Osteoblast (primary cell): Measurements from ENCODE around the gene GFPT2. TPM values are rescaled to one million over a fixed set of nuclear protein-coding genes. Genes with fewer than 3 reads are reported as not detected.

Source experiments
- DNase-seq: peaks from one replicate; pipeline ENCODE4 v3.0.0; 2011; ENCODE audit warnings: low spot score, mixed read lengths; ENCODE audit not compliant: insufficient read length; ENCODE audit errors: missing footprints
- H2AFZ ChIP-seq: 2 replicates; pipeline ENCODE4 v1.6.0; 2011; ENCODE audit warnings: mild to moderate bottlenecking, low read length
- H3K27ac ChIP-seq: 2 replicates; pipeline ENCODE4 v1.5.1; 2011; ENCODE audit warnings: mild to moderate bottlenecking, low read depth, low read length, moderate library complexity
- H3K27me3 ChIP-seq: 2 replicates; pipeline ENCODE4 v1.6.0; 2012; ENCODE audit warnings: mild to moderate bottlenecking, control low read depth, inconsistent platforms, low read length, moderate library complexity; ENCODE audit not compliant: insufficient read depth
- H3K36me3 ChIP-seq: 2 replicates; pipeline ENCODE4 v1.5.1; 2011; ENCODE audit warnings: mild to moderate bottlenecking, low read length, control low read depth, moderate library complexity; ENCODE audit not compliant: insufficient read depth
- H3K4me1 ChIP-seq: 2 replicates; pipeline ENCODE4 v1.5.1; 2011; ENCODE audit warnings: mild to moderate bottlenecking, low read length, control low read depth, moderate library complexity; ENCODE audit not compliant: insufficient read depth
- H3K4me2 ChIP-seq: 2 replicates; pipeline ENCODE4 v1.6.0; 2011; ENCODE audit warnings: mild to moderate bottlenecking, low read length; ENCODE audit not compliant: insufficient read depth
- H3K4me3 ChIP-seq: fragments of 200-600 bp; sonication (generic); 3 replicates; pipeline ENCODE4 v1.5.1; 2012; ENCODE audit warnings: mild to moderate bottlenecking, low read length, inconsistent platforms; ENCODE audit not compliant: insufficient read depth
- H3K79me2 ChIP-seq: 2 replicates; pipeline ENCODE4 v1.6.0; 2012; ENCODE audit warnings: mild to moderate bottlenecking, low read length, control low read depth, inconsistent platforms; ENCODE audit not compliant: insufficient read depth
- H3K9me3 ChIP-seq: 2 replicates; pipeline ENCODE4 v1.5.1; 2011; ENCODE audit warnings: low read depth, low read length, control low read depth
- H4K20me1 ChIP-seq: 2 replicates; pipeline ENCODE4 v1.6.0; 2012; ENCODE audit warnings: mild to moderate bottlenecking, low read length, control low read depth; ENCODE audit not compliant: insufficient read depth
- total RNA-seq: library from RNA; depleted of rRNA; stranded (reverse); fragments of >200 nt; gene quantifications from 2 replicates; pipeline ENCODE4 v1.2.3, GENCODE V29; 2012
- TF ChIP-seq, protein P1 (sequence below): IDR thresholded peaks from 2 replicates; pipeline ENCODE4 v1.5.1; 2011; ENCODE audit warnings: mild to moderate bottlenecking, low read depth, low read length, moderate library complexity; ENCODE audit errors: extremely low read depth

GFPT2 gene
- total RNA-seq, 1 donor, result 30.4 TPM

DNA sequence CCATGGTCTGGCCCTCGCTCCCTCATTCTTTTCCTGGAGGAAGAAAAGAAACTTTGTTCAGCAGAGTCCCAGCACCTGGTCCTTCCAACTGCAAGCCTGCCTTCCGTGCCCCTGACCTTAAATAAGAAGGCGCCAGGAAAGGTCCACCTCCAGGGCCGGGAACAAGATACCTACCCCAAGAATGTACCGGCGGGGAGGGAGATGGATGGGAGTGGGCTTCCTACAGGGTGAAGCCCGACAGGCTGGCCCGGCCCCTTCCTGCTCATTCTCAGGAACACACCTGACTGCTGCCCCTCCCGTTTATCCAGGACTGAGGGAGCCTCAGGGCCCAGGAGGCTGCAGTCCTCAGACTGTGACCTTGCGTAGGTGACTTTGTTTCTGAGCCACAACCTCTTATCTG is 27.3 kb upstream of the GFPT2 start:
- Histone ChIP-seq H3K4me3 (no peak overlapping the region), H3K27me3 (no peaks in the 10 kb centered on the region), H3K27ac (no peak overlapping the region), H3K9me3 (no peaks in the 10 kb centered on the region), H3K4me1 (no peaks in the 10 kb centered on the region), H3K4me2 (no peak overlapping the region), H2AFZ (no peak overlapping the region), H3K36me3 (no peaks in the 10 kb centered on the region), H4K20me1 (no peaks in the 10 kb centered on the region), H3K79me2 (no peaks in the 10 kb centered on the region)
- peak; percentile 13 for DNase-seq
- TF ChIP-seq, protein P1, sequence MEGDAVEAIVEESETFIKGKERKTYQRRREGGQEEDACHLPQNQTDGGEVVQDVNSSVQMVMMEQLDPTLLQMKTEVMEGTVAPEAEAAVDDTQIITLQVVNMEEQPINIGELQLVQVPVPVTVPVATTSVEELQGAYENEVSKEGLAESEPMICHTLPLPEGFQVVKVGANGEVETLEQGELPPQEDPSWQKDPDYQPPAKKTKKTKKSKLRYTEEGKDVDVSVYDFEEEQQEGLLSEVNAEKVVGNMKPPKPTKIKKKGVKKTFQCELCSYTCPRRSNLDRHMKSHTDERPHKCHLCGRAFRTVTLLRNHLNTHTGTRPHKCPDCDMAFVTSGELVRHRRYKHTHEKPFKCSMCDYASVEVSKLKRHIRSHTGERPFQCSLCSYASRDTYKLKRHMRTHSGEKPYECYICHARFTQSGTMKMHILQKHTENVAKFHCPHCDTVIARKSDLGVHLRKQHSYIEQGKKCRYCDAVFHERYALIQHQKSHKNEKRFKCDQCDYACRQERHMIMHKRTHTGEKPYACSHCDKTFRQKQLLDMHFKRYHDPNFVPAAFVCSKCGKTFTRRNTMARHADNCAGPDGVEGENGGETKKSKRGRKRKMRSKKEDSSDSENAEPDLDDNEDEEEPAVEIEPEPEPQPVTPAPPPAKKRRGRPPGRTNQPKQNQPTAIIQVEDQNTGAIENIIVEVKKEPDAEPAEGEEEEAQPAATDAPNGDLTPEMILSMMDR, result no peak

DNA sequence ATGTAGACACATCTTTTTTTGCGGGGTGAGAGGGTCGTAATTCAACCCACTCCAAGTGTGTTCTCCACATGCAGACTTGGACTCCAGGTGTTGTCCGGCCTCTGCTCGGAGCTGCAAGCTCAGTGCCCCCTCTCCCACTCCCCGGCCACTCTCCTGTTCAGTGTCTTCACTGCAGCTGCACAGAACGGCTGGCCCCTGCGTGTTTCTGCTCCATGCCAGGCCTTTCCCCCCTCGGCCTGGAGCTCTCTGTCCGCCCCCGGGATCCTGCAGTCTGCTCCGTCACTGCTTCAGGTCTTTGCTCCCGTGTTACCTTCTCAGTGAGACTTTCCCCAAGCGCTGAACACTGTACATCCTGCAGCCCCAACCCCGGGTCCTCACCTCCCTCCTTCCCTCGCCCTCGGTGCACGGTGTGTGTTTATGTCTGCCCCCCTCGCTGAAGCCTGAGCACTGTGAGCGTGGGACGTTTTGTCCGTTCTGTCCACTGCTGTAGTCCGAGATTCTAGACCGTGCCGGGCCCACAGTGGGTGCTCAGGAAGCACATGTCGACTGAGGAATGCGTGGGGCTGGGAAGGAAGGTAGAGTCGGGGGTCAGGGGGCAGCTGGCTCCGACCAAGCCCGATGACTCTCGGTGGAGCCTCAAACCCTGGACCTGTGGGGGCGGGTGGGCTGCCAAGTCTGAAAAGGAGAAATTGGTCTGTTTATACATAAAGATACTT is 26.4 kb upstream of the GFPT2 start:
- no peaks in the 10 kb centered on the region for H3K36me3 ChIP-seq
- H3K4me1 ChIP-seq, result no peaks in the 10 kb centered on the region
- no peaks in the 10 kb centered on the region for H3K9me3 ChIP-seq
- H3K27me3 ChIP-seq, result no peaks in the 10 kb centered on the region
- TF ChIP-seq, protein P1, result no peak
- DNase-seq, result peak; percentile 47
- H2AFZ ChIP-seq, result no peak overlapping the region
- H3K4me2 ChIP-seq, result no peak overlapping the region
- H4K20me1 ChIP-seq, result no peaks in the 10 kb centered on the region
- no peaks in the 10 kb centered on the region for H3K79me2 ChIP-seq
- no peak overlapping the region for H3K4me3 ChIP-seq
- no peak overlapping the region for H3K27ac ChIP-seq

DNA sequence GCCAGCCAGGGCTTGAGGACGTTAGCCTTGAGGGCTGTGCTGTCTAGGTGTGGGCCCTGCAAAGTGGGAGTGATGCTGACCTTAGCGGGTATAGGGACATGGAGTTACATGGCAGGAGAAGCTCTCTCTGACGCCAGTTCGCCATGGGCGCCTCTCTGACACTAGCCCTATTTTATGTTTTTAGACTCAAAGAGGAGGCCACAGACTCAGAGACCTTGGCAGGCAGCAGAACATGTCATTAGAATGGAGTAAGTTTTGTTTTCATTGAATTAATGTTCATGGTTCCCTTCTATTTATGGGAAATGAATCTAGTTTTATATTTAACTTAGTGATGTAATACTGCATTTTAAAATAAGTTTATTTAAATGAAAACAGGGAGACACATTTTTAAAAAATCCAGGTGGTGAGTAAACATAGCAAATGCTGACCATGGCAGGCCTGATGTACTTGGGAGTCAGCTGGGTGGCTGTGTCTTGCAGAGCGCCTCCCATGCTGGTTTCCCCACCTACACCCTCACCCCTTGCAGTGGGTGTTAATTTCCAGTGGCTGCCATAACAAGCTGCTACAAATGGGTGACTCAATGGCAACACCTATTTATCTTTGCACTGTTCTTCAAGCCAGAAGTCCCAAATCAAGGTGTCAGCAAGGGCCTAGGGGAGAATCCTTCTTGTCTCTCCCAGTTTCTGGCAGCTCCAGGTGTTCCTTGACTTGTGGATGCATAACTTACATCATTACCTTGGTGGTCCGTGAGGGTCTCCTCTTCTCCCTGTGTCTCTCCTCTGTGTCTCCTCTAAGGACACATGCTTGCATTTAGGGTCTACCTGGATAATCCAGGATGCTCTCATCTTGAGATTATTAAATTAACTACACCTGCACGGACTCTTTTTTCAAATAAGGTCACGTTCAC is 25.6 kb upstream of the GFPT2 start:
- H2AFZ ChIP-seq, result peak overlapping the region; percentile 42
- H3K36me3 ChIP-seq, result no peaks in the 10 kb centered on the region
- H3K4me1 ChIP-seq, result no peaks in the 10 kb centered on the region
- H3K4me2 ChIP-seq, result no peak overlapping the region
- DNase-seq, result peak; percentile 75
- H3K79me2 ChIP-seq, result no peaks in the 10 kb centered on the region
- no peak overlapping the region for H3K4me3 ChIP-seq
- TF ChIP-seq, protein P1, result no peak
- no peaks in the 10 kb centered on the region for H4K20me1 ChIP-seq
- no peak overlapping the region for H3K27ac ChIP-seq
- no peaks in the 10 kb centered on the region for H3K9me3 ChIP-seq
- H3K27me3 ChIP-seq, result no peaks in the 10 kb centered on the region

DNA sequence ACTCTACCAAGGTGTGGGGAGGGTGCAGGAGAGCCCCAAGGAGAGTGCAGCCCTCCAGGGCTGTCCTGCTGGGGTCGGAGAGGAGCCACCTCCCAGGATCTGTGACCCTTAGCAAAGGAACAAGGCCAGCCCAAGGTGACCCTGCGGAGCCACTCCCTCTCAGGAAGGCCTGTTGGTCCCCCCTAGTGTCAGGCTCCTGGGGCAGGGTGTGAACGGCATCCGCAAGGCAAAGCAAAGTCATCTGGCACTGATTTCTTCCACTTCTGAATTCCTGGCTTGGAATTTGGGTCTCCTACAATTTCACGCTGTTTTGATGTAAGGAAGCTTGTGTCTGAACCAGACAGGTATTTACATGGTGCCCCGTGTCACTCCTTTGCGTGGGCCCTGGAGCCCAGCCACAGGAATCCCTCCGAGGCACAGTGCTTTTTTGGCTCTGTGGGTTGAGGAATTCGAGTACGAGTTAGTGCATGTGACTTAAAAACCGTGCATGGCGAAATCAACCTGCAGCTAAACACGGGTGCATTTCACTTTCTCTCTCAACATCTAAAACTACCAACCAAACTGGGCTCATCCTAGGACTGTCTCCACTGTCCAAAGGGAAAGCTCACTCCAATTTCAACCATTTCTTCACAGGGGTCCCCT is 24.5 kb upstream of the GFPT2 start:
- no peaks in the 10 kb centered on the region for H4K20me1 ChIP-seq
- TF ChIP-seq, protein P1, result no peak
- no peaks in the 10 kb centered on the region for H3K79me2 ChIP-seq
- H3K4me1 ChIP-seq, result no peaks in the 10 kb centered on the region
- no peaks in the 10 kb centered on the region for H3K27me3 ChIP-seq
- no peak overlapping the region for H3K27ac ChIP-seq
- no peak overlapping the region for H3K4me2 ChIP-seq
- DNase-seq, result peak; percentile 54
- H2AFZ ChIP-seq, result no peak overlapping the region
- no peaks in the 10 kb centered on the region for H3K36me3 ChIP-seq
- H3K9me3 ChIP-seq, result no peaks in the 10 kb centered on the region
- H3K4me3 ChIP-seq, result no peak overlapping the region
